Hepatocyte (in vitro differentiated cells): Measurements from ENCODE around the gene TMEM40. TPM values are rescaled to one million over a fixed set of nuclear protein-coding genes. Genes with fewer than 3 reads are reported as not detected.

ENCODE experiments used
- DNase-seq: peaks from one replicate; pipeline ENCODE4 v3.0.0-alpha.2; 2016; ENCODE audit warnings: low spot score
- H2AFZ ChIP-seq: fragments of 200-600 bp; sonication (generic); 2 replicates; pipeline ENCODE4 v1.6.0; 2016; ENCODE audit warnings: antibody characterized with exemption, mild to moderate bottlenecking
- H3K27ac ChIP-seq: fragments of 200-600 bp; sonication (generic); 2 replicates; pipeline ENCODE4 v1.5.1; 2016; ENCODE audit warnings: mild to moderate bottlenecking
- H3K27me3 ChIP-seq: fragments of 200-600 bp; sonication (generic); 2 replicates; pipeline ENCODE4 v1.6.1; 2016
- H3K36me3 ChIP-seq: fragments of 200-600 bp; sonication (generic); replicated peaks from 2 replicates; pipeline ENCODE4 v1.5.1; 2016; ENCODE audit warnings: low read depth; ENCODE audit not compliant: insufficient read depth
- H3K4me1 ChIP-seq: fragments of 200-600 bp; sonication (generic); 2 replicates; pipeline ENCODE4 v1.5.1; 2016; ENCODE audit warnings: mild to moderate bottlenecking, moderate library complexity; ENCODE audit not compliant: insufficient read depth
- H3K4me2 ChIP-seq: fragments of 200-600 bp; sonication (generic); 2 replicates; pipeline ENCODE4 v1.6.0; 2016
- H3K4me3 ChIP-seq: fragments of 200-600 bp; sonication (generic); 2 replicates; pipeline ENCODE4 v1.5.1; 2016; ENCODE audit warnings: mild to moderate bottlenecking
- H3K79me2 ChIP-seq: fragments of 200-600 bp; sonication (generic); 2 replicates; pipeline ENCODE4 v1.6.0; 2017; ENCODE audit warnings: mild to moderate bottlenecking
- H3K9me2 ChIP-seq: fragments of 200-600 bp; sonication (generic); replicated peaks from 2 replicates; pipeline ENCODE4 v1.6.0; 2017; ENCODE audit warnings: mild to moderate bottlenecking; ENCODE audit not compliant: insufficient read depth
- H3K9me3 ChIP-seq: fragments of 200-600 bp; sonication (generic); 2 replicates; pipeline ENCODE4 v1.5.1; 2016; ENCODE audit warnings: low read depth, mild to moderate bottlenecking
- H4K20me1 ChIP-seq: fragments of 200-600 bp; sonication (generic); 2 replicates; pipeline ENCODE4 v1.6.0; 2016; ENCODE audit warnings: mild to moderate bottlenecking; ENCODE audit not compliant: insufficient read depth, poor library complexity, severe bottlenecking
- EZH2 ChIP-seq: fragments of 200-600 bp; sonication (generic); IDR thresholded peaks from 2 replicates; pipeline ENCODE4 v1.6.1; 2016; ENCODE audit warnings: antibody characterized with exemption, mild to moderate bottlenecking, borderline replicate concordance
- EZH2phosphoT487 ChIP-seq: fragments of 200-600 bp; sonication (generic); IDR thresholded peaks from one replicate; pipeline ENCODE4 v1.6.1; 2018; ENCODE audit warnings: antibody characterized with exemption, mild to moderate bottlenecking, low read depth, moderate library complexity; ENCODE audit not compliant: unreplicated experiment, severe bottlenecking
- WGBS: methylation state at CpG from one replicate; pipeline ENCODE4 v1.1.6; 2016; ENCODE audit warnings: low lambda C conversion rate; ENCODE audit errors: missing lambda C conversion rate; 5-methylcytosine and 5-hydroxymethylcytosine counted together
- polyA plus RNA-seq: library from polyadenylated mRNA; unstranded; fragments of >200 nt; fragmentation: Nextera tagmentation; extraction: Ambion mirVana; gene quantifications from 2 replicates; pipeline ENCODE4 v1.2.1, GENCODE V29; 2016
- total RNA-seq: library from RNA; depleted of rRNA; stranded (reverse); fragments of >200 nt; gene quantifications from 2 replicates; pipeline ENCODE4 v1.2.3, GENCODE V29; 2014
- TF ChIP-seq, protein P1 (sequence below): fragments of 200-600 bp; sonication (generic); IDR thresholded peaks from 2 replicates; pipeline ENCODE4 v1.5.1; 2016; ENCODE audit warnings: antibody characterized with exemption, mild to moderate bottlenecking; ENCODE audit not compliant: poor library complexity

TMEM40 gene
- total and polyA plus RNA-seq, 2 experiments from 2014 or later = 1.6 TPM; not detected in 1

DNA sequence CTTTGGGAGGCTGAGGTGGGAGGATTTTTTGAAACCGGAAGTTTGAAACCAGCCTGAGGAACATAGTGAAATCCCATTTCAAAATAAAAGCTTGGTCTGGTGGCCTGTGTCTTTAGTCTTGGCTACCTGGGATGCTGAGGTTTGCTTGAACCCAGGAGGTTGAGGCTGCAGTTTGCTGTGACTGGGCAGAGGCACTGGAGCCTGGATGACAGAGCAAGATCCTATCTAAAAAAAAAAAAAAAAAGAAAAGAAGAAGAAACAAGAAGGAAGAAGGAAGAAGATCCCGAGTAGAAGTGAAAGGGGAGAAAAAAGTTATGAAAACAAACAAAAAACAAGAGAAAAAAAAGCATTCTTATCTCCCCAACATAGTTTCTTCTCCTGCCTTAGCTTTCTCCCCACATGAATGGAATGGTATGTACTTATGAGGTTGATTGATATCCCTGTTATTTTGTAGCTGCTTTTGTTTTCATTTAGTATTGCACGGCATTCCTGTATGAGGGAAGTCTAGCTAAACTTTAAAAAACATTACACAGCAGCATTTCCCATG lies 42.4 kb downstream of the TMEM40 start:
- H3K4me1 ChIP-seq = no peaks in the 10 kb centered on the region
- no peak overlapping the region for H3K4me3 ChIP-seq
- H3K9me2 ChIP-seq = no peaks in the 10 kb centered on the region
- TF ChIP-seq EZH2 (no peak), EZH2phosphoT487 (no peak)
- TF ChIP-seq, protein P1, sequence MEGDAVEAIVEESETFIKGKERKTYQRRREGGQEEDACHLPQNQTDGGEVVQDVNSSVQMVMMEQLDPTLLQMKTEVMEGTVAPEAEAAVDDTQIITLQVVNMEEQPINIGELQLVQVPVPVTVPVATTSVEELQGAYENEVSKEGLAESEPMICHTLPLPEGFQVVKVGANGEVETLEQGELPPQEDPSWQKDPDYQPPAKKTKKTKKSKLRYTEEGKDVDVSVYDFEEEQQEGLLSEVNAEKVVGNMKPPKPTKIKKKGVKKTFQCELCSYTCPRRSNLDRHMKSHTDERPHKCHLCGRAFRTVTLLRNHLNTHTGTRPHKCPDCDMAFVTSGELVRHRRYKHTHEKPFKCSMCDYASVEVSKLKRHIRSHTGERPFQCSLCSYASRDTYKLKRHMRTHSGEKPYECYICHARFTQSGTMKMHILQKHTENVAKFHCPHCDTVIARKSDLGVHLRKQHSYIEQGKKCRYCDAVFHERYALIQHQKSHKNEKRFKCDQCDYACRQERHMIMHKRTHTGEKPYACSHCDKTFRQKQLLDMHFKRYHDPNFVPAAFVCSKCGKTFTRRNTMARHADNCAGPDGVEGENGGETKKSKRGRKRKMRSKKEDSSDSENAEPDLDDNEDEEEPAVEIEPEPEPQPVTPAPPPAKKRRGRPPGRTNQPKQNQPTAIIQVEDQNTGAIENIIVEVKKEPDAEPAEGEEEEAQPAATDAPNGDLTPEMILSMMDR = no peak
- no peaks in the 10 kb centered on the region for H3K9me3 ChIP-seq
- no peak for DNase-seq
- H3K4me2 ChIP-seq = no peak overlapping the region
- H4K20me1 ChIP-seq = no peaks in the 10 kb centered on the region
- H3K27ac ChIP-seq = no peak overlapping the region
- H3K27me3 ChIP-seq = no peaks in the 10 kb centered on the region
- H3K36me3 ChIP-seq = no peaks in the 10 kb centered on the region
- H2AFZ ChIP-seq = no peak overlapping the region
- H3K79me2 ChIP-seq = no peaks in the 10 kb centered on the region
- 69% methylated on average over 3 of the region's 3 CpGs for WGBS

DNA sequence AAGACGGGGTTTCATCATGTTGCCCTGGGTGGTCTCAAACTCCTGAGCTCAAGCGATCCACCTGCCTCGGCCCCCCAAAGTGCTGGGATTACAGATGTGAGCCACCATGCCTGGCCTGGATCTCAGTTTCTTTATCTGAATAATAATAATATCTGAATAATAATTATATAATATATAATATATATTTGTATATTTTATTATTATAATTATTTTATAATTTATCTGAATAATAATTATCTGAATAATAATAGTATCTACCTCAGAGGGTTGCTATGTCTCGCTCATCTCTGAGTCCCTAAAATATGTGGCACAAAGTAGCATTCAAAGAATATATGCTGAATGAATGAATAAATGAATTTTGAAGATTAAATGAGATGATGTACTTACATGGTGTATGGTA lies 44.8 kb downstream of the TMEM40 start:
- H3K79me2 ChIP-seq = no peaks in the 10 kb centered on the region
- H3K27me3 ChIP-seq = no peaks in the 10 kb centered on the region
- H2AFZ ChIP-seq = no peak overlapping the region
- H3K4me2 ChIP-seq = no peak overlapping the region
- WGBS = 90% methylated on average over 4 of the region's 4 CpGs
- no peaks in the 10 kb centered on the region for H3K9me2 ChIP-seq
- H3K4me1 ChIP-seq = no peaks in the 10 kb centered on the region
- DNase-seq = no peak
- no peak overlapping the region for H3K4me3 ChIP-seq
- TF ChIP-seq EZH2phosphoT487 = no peak
- no peaks in the 10 kb centered on the region for H3K36me3 ChIP-seq
- H3K27ac ChIP-seq = no peak overlapping the region
- no peaks in the 10 kb centered on the region for H4K20me1 ChIP-seq
- no peaks in the 10 kb centered on the region for H3K9me3 ChIP-seq

DNA sequence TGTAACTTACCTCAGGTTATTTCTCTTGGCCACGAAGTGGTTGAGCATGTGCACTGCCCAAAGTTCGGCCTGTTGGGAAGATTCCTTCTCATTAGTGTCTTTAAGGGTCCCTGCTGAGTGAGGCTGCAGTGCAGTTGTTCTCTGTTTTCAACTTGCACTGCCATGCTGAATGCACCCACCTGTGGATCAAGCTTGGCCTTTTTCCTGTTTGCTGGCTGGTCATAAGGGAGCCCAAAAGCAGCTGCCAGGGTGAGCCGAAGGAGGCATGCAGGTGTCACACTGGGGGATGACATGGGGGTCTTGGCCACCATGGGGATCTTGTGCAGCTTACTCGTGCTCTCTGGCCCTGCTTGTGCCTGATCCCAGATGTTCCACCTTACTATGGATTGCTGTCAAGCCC lies 49.0 kb downstream of the TMEM40 start:
- Histone ChIP-seq H3K36me3 (no peaks in the 10 kb centered on the region), H2AFZ (no peak overlapping the region), H3K4me3 (no peak overlapping the region), H3K27me3 (no peaks in the 10 kb centered on the region), H3K4me1 (no peaks in the 10 kb centered on the region), H3K9me3 (no peaks in the 10 kb centered on the region), H3K4me2 (no peak overlapping the region), H3K79me2 (no peaks in the 10 kb centered on the region), H3K27ac (no peak overlapping the region), H4K20me1 (no peaks in the 10 kb centered on the region), H3K9me2 (no peaks in the 10 kb centered on the region)
- 82% methylated on average over 4 of the region's 4 CpGs for WGBS
- no peak for DNase-seq
- TF ChIP-seq EZH2phosphoT487 = no peak
- TF ChIP-seq EZH2 = no peak
- TF ChIP-seq, protein P1 = no peak

DNA sequence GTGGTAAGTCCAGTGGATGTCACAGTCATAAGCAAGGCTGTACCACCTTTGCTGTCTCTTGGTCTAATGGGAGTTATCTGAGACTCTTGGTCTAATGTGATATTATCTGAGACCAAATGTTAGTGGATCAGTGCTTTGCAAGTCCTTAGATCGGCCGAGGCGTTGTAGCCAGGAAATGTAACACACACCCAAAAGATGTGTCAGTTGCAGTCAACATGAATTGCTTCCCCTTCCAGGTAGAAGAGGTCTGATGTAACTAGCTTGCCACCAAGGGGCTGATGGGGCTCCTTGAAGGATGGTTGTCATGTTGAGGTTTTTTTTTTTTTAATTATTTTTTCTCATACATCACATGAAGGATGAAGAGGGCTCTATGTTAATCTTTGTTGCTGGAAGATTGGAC lies 49.7 kb downstream of the TMEM40 start:
- no peaks in the 10 kb centered on the region for H3K79me2 ChIP-seq
- 90% methylated on average over 3 of the region's 3 CpGs for WGBS
- no peaks in the 10 kb centered on the region for H3K4me1 ChIP-seq
- no peak overlapping the region for H2AFZ ChIP-seq
- DNase-seq = no peak
- H3K9me2 ChIP-seq = no peaks in the 10 kb centered on the region
- H3K4me2 ChIP-seq = no peak overlapping the region
- no peak overlapping the region for H3K27ac ChIP-seq
- H4K20me1 ChIP-seq = no peaks in the 10 kb centered on the region
- H3K27me3 ChIP-seq = no peaks in the 10 kb centered on the region
- no peaks in the 10 kb centered on the region for H3K36me3 ChIP-seq
- TF ChIP-seq, protein P1 = no peak
- TF ChIP-seq EZH2phosphoT487 (no peak), EZH2 (no peak)
- no peaks in the 10 kb centered on the region for H3K9me3 ChIP-seq
- no peak overlapping the region for H3K4me3 ChIP-seq
